NCI-H1417 (cell line): ENCODE data around the gene KCNJ18.
"Not testable (repeated sequence)": the region's sequence is repeated elsewhere in the genome, so short reads cannot be mapped to it uniquely, and the experiment has no call there.

Experiments used
- DNase-seq, 3 experiments: peaks; one replicate each; lab custom pipeline; 2025; lab: John Stamatoyannopoulos, UW

Gene KCNJ18

DNA sequence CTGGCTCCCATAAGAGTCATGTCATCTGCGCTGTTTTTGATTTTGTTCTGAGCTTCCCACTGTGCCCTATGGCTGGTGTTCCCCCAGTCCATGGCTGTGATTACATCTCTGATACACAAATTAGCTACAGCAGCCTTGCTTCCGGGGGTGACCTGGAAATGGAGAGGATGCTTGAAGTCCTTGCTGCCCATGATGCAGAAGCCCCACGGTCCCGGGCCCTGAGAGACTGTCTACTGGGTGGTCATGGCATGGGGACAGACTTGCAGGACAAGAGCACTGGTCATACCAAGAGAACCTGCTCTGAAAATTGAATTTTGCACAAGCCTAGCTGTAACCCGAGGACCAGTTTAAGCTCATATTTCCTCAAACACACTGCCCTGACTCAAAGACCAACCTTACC is 38.8 kb downstream of the KCNJ18 start:
- not testable (repeated sequence) for DNase-seq

- DNase-seq, result not testable (repeated sequence)
Measured at GRCh38 chr17:21733931-21734330, 41.6 kb downstream of the KCNJ18 start.

DNA sequence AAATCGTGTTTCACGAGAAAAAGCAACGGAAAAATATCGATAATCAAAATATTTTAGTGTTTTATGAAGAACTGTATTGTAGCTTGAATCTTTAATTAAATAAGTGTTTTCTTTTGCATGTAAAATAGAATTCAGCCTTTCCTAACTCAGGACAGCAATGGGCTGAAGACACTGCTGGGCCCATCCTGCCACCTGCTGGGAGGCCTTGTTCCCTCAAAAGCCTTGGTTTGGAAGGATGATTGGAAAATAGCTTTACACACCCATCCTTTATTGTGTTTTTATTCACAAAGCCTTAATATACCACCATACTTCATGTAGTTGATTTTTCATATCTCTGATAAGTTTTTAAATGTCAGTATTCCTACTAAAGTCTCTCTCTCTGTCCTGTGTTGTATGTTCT is 43.5 kb downstream of the KCNJ18 start:
- DNase-seq, result not testable (repeated sequence)

DNA sequence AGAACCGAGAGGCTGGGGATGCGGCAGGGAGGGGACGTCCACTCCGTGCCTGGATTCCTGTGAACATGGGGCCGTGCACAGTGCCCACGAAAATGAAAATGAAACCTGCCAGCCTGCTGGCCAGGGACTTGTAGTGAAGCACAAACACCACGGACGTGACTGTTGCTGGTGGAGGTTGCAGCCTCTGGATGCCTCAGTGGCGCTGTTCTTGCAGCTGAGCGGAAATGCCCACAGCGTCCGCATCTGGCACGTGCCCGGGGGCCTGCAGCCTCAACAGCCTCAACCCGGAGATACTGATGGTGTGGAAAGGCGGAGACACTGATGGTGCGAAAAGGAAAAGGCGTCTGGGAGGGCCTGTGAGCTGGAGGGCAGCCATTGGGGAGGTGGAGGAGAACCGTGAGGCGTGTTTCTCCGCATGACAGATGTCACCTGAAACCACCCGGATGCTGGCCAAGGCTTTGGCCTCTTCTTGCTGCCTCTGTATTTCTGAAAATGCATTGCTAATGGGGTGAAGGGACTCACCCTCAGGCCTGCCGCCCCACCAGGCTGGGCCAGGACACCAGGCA is 44.8 kb downstream of the KCNJ18 start:
- DNase-seq, result not testable (repeated sequence)

GRCh38 chr17:21738241-21738640 is 45.9 kb downstream of the KCNJ18 start:
- not testable (repeated sequence) for DNase-seq

- not testable (repeated sequence) for DNase-seq
Measured at GRCh38 chr17:21738877-21739474, 46.7 kb downstream of the KCNJ18 start.

GRCh38 chr17:21739485-21739884 is 47.2 kb downstream of the KCNJ18 start:
- not testable (repeated sequence) for DNase-seq

DNA sequence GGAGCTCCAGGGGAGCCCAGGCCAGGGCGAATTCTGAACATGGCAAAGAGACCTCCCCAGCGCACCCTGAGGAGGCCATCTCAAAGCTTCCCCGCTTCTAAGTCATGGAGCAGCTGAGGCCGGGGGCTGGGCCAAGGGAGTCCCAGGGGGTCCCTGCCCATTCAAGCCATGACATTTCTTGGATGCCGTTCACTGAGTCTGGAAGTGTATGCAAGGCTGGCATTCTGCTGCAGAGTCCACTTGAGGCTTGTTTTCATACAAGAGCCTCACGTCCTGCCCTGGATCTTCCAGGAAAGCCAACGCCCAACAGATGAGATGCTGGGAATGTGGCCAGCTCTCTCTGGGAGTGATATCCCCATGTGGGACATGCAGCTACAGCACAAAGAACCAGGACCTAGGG is 48.5 kb downstream of the KCNJ18 start:
- DNase-seq, result not testable (repeated sequence)

DNA sequence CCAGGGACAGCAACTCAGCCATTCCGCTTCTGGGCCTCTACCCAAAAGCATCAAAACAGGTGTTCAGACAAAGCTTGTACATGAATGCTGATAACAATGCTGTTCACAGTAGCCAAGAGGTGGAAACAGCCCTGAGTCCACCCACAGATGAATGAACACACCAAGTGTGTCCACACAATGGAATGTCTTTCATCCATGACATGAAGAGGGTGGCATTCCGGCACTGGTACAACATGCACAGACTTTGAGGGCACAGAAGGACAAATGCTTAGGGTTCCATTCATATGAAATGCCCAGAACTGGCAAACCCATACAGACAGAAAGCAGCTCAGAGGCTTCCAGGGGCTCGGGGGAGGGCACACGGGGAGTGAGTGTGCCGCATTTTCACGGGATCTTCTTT is 49.2 kb downstream of the KCNJ18 start:
- DNase-seq, result not testable (repeated sequence)

- no peak for DNase-seq
Measured at GRCh38 chr17:21742326-21742725, 50.0 kb downstream of the KCNJ18 start.

DNA sequence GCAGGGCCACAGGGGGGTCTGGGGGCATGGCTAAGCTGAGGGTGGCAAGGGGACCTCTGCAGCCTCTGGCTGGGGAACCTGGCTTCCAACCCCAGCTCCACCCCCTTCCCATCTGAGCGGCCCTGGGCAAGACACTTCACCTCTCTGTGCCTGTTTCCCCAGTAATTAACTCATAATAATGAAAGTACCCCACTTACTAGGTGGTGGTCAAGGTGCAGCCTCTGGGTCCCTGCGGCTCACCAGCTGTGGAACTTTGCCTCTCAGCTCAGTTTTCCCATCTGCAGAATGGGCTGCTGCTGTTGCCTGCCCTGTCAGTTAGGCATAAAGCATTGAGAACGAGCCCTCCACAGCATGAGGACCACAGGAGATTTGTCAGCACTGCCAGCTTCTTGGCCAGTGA is 51.8 kb downstream of the KCNJ18 start:
- DNase-seq, result not testable (repeated sequence)

DNA sequence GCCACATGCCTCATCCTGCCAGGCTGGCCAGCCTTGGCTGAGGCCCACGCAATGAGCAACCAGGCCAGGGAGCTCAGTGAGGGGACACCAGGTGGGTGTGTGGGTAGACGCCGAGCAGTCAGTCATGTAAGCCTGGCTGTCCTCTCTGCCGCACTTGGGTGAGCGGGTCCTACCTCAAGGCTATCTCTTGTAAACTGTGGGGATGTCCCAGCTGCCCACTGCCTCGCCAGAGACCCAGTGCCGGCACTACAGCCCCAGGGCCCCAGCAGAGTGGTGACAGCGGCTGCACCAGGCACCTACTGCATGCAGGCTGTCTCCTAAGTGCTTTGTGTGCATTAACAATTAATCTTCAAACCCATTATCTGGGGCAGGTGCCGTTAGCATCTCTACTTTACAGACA is 52.3 kb downstream of the KCNJ18 start:
- DNase-seq, result not testable (repeated sequence)

DNA sequence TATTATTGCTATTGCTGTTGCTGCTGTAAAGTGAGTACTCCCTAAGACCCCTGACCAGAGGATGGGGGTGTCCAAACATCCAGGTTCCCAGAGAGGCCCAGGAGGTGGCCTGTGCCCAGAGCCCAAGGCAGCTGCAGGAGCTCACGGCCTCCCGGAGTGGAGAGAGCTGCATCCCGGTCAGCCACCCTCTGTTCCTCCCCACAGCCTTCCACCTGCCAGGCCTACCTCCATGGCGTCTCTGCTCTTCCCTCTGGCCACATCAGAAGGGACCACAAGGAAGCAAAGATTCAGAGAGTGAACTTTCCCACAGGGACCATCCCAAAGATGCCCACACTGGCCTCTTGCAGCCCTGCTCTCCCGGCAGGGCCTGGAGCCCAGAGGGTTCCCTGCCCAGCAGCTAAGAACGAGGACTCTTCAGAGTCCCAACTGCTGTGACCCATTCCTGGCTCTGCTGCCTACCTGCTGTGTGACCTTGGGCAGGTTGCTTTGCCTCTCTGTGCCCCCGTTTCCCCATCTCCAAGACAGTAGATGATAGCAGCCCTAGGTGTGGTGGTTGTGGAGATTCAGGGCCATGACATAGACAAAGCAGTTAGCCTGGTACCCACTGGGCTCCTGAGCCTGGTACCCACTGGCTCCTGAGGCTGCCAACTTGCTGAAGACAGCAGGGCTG is 53.2 kb downstream of the KCNJ18 start:
- DNase-seq, result not testable (repeated sequence)

DNA sequence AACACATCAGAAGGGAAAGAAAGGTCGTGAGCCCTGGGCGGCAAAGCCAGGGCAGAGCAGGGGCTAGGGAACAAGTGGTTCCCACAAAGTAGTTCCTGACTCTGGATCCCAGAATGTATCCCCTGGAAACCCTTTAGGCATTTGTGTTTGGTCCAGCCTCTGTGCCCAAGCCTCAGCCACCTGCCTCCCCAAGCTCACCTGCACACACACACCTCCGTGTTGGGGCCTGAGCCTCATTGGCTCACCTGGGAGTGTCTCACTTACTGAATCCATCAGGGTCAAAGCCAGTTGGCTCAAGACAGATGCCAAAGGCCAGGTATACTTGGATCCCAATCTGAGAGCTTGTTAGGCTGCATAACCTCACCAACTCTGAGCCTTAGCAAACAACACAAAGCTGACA is 54.1 kb downstream of the KCNJ18 start:
- not testable (repeated sequence) for DNase-seq

GRCh38 chr17:21747195-21747915 is 55.0 kb downstream of the KCNJ18 start:
- not testable (repeated sequence) for DNase-seq

- DNase-seq, result not testable (repeated sequence)
Measured at GRCh38 chr17:21748686-21749085, 56.4 kb downstream of the KCNJ18 start.

GRCh38 chr17:21749696-21750531 is 57.6 kb downstream of the KCNJ18 start:
- DNase-seq, result not testable (repeated sequence)

DNA sequence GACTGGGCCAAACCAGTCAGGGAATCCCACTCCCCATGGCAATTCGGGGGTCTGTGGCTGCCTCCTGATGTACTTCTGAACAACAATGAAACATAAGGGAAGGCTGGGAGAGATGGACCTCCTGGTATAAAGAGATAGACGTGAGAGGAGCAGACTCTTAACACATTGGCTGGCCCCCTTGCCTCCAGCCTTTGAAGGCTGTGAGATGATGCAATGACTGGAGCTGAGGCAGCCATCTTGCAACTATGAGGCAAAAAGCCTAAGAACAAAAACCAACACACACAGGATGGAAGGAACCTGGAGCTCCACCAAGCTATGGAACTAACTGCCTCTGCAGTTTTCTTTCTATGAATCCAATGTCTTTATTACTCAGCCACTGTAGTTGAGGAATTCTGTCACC is 58.8 kb downstream of the KCNJ18 start:
- DNase-seq, result not testable (repeated sequence)
